ENCODE measurements around the gene PNPLA3. TPM values are rescaled to one million over a fixed set of nuclear protein-coding genes. Genes with fewer than 3 reads are reported as not detected.

PNPLA3 gene
- total RNA-seq, 1 experiment from 2014 or later: 17.5 TPM

- Mint-ChIP-seq H3K4me3 (no peak overlapping the region), H3K9me3 (no peaks in the 10 kb centered on the region; a peak in 1 of 5 replicates), H3K36me3 (ENCODE audit: insufficient read depth in 1 of 3, low read depth in 3 of 3) (peaks cover 15 to 36% (median 35%) of the 10 kb centered on the region in 3 experiments; a peak in 6 of 7 replicates), H3K27ac (no peak overlapping the region), H3K27me3 (ENCODE audit: low read depth) (peaks cover 4% of the 10 kb centered on the region), H3K4me1 (peaks cover under 1 to 4% of the 10 kb centered on the region in 2 experiments)
- no peaks in the 10 kb centered on the region for H3K23me2 ChIP-seq (ENCODE audit: insufficient read length, low read depth, low read length, poor library complexity, severe bottlenecking)
- H3K56ac ChIP-seq (ENCODE audit: insufficient read length, low read depth, low read length): no peak overlapping the region
- no peak overlapping the region for H3K23ac ChIP-seq (ENCODE audit: insufficient read length, low read depth, low read length)
- no peak overlapping the region for H3T11ph ChIP-seq (ENCODE audit: low read length)
- no peak overlapping the region for H2BK120ac ChIP-seq (ENCODE audit: low read depth, low read length, poor library complexity, severe bottlenecking)
- H4K5ac ChIP-seq (ENCODE audit: insufficient read length, low read depth, low read length): no peak overlapping the region
- no peak overlapping the region for H2BK5ac ChIP-seq (ENCODE audit: insufficient read length, low read length)
- 0 out of 2 replicates have a peak, but pooled peaks cover under 1% of the 10 kb centered on the region for H3K4me1 ChIP-seq (ENCODE audit: insufficient read depth, low read length)
- DNase-seq: no peak
- no peak overlapping the region for H2BK12ac ChIP-seq (ENCODE audit: insufficient read length, low read depth, low read length)
- WGBS (ENCODE audit: extremely low coverage, insufficient read length, low lambda C conversion rate): no CpG with 5 or more reads among the region's 12 CpGs
- H3K9me3 ChIP-seq (ENCODE audit: control insufficient read depth, low read depth, low read length): no peaks in the 10 kb centered on the region
- H2BK15ac ChIP-seq (ENCODE audit: low read depth, low read length): no peak overlapping the region
- H3K4ac ChIP-seq (ENCODE audit: low read depth, low read length): no peak overlapping the region
- H3K14ac ChIP-seq (ENCODE audit: insufficient read depth, low read length): no peak overlapping the region
- H2BK20ac ChIP-seq (ENCODE audit: low read depth, low read length, poor library complexity, severe bottlenecking): no peak overlapping the region
- no peak overlapping the region for H3K27ac ChIP-seq (ENCODE audit: insufficient read length, low read depth, low read length)
- H3K18ac ChIP-seq (ENCODE audit: insufficient read length, low read depth, low read length): no peak overlapping the region
- H3K79me1 ChIP-seq (ENCODE audit: insufficient read depth, low read depth, low read length, poor library complexity, severe bottlenecking): no peaks in the 10 kb centered on the region
- no peak overlapping the region for H2AK5ac ChIP-seq (ENCODE audit: insufficient read length, low read length)
- no peak overlapping the region for H2AFZ ChIP-seq (ENCODE audit: low read length)
- no peak for TF ChIP-seq CTCF (conservative IDR thresholded peaks at IDR 0.05)
- no peak overlapping the region for H4K91ac ChIP-seq (ENCODE audit: insufficient read length, low read depth, low read length)
- H4K8ac ChIP-seq (replicated peaks; ENCODE audit: insufficient read length, low read depth, low read length): no peak overlapping the region
- no peak overlapping the region for H3K4me2 ChIP-seq (ENCODE audit: insufficient read depth, insufficient read length, low read length)
- H3K9ac ChIP-seq (ENCODE audit: extremely low read depth, insufficient read length, low read length): no peak overlapping the region
- H3K79me2 ChIP-seq (ENCODE audit: insufficient read depth, low read length): no peaks in the 10 kb centered on the region
- no peaks in the 10 kb centered on the region for H3K27me3 ChIP-seq (ENCODE audit: insufficient read depth, low read length)
- no peaks in the 10 kb centered on the region for H4K20me1 ChIP-seq (ENCODE audit: control insufficient read depth, insufficient read depth, insufficient read length)
Measured at GRCh38 chr22:43948836-43949406, 25.3 kb downstream of the PNPLA3 start.
